Thyroid gland (tissue), 4 donors: ENCODE data around the gene TERF2IP. TPM values are rescaled to one million over a fixed set of nuclear protein-coding genes. Genes with fewer than 3 reads are reported as not detected.

Source experiments
- DNase-seq, 2 donors: peaks; one replicate each; pipeline ENCODE4 v3.0.0-alpha.2; 2019
- H3K27ac ChIP-seq, 3 donors: fragments of 200-600 bp; sonication (generic); 1 replicate in 2 of 3; 2 replicates in 1 of 3; pipeline ENCODE4 v1.5.1; 2016 to 2019; ENCODE audit warnings: mild to moderate bottlenecking in 1 of 3, moderate library complexity in 1 of 3
- H3K27me3 ChIP-seq: fragments of 200-600 bp; sonication (generic); one replicate; pipeline ENCODE4 v1.5.1; 2019
- H3K36me3 ChIP-seq, 2 donors: fragments of 200-600 bp; sonication (generic); one replicate each; pipeline ENCODE4 v1.5.1; 2016 to 2019
- H3K4me1 ChIP-seq, 2 donors: fragments of 200-600 bp; sonication (generic); one replicate each; pipeline ENCODE4 v1.5.1; 2017 to 2019
- H3K4me3 ChIP-seq, 3 donors: fragments of 200-600 bp; sonication (generic); replicated peaks in 1 of 3; 1 replicate in 2 of 3; 2 replicates in 1 of 3; pipeline ENCODE4 v1.5.1; 2016; ENCODE audit warnings: mild to moderate bottlenecking in 1 of 3
- H3K9me3 ChIP-seq: fragments of 200-600 bp; sonication (generic); one replicate; pipeline ENCODE4 v1.5.1; 2017
- CTCF ChIP-seq, 6 experiments: fragments of 200-600 bp in 3 of 6; fragments of 450-650 bp in 3 of 6; sonication (generic) in 3 of 6; IDR thresholded peaks; one replicate each; pipeline ENCODE4 v1.5.1; 2016 to 2019; ENCODE audit warnings: antibody characterized with exemption in 6 of 6, mild to moderate bottlenecking in 2 of 6, inconsistent platforms in 1 of 6, moderate library complexity in 1 of 6
- POLR2A ChIP-seq, 2 donors: fragments of 450-650 bp; IDR thresholded peaks; one replicate each; pipeline ENCODE4 v1.6.1; 2017; ENCODE audit warnings: antibody characterized with exemption in 2 of 2, mild to moderate bottlenecking in 2 of 2, moderate library complexity in 1 of 2
- WGBS, 2 donors: methylation state at CpG; one replicate each; pipeline ENCODE4 v1.1.5; 2017; 5-methylcytosine and 5-hydroxymethylcytosine counted together
- intact Hi-C: fragments of 100-400 bp; cut with DNase I; formaldehyde crosslinking; loops from one replicate; pipeline ENCODE4 v1.15.1; 2023
- total RNA-seq, 4 donors: library from RNA; depleted of rRNA; stranded (reverse); fragments of >200 nt; gene quantifications; one replicate each; pipeline ENCODE4 v1.2.3, GENCODE V29; 2016

The TERF2IP gene
- total RNA-seq, 4 donors from 2014 or later = 96.4 to 115 (median 106) TPM

DNA sequence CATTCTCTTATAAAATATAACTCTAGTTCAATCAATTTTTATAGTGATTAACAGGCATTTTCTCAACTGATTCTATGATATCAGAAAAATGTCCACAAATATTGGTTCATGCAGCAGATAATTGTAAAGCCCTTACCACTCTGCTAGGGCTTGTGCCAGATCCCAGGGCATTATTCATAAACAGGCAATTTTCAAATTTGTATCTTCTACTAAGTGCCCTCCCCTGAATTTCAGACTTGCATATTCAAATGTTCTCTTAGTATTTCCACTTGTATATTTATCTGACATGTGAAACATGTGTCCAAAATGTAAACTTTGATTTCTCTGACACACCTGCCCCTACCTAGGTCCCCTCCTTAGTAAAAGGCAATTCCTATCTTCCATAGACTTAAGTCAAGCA lies 19.9 kb downstream of the TERF2IP start:
- no peaks in the 10 kb centered on the region for H3K36me3 ChIP-seq
- H3K9me3 ChIP-seq = no peaks in the 10 kb centered on the region
- H3K4me1 ChIP-seq = no peaks in the 10 kb centered on the region
- intact Hi-C loops = no loop called here
- no peaks in the 10 kb centered on the region for H3K27me3 ChIP-seq
- no peak overlapping the region for H3K27ac ChIP-seq
- H3K4me3 ChIP-seq = no peak overlapping the region
- no peak for DNase-seq
- TF ChIP-seq POLR2A (IDR thresholded peaks at IDR 0.05) (no peak), CTCF (IDR thresholded peaks at IDR 0.05) (no peak)

DNA sequence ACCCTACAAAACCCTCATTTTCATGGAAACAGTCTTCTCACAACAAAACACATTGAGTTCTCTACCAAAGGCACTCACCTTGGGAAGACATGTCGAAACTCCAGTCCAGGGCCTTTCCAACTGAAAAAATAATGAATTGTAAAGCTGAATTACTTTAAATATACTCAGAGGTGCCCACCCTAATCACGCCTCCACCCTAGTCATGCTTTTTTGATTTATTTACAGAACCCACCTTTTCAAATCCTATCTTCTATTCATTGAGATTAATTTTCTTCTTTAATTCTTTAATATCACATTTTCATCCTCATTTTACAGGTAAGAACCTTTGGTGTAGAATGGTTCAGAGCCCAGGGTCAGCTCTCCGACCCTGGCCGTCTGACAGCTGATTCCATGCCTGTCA lies 29.3 kb downstream of the TERF2IP start, which contains the start of gene CPHXL2:
CPHXL2 (minus strand) TSS at position 101 of the 400 bp plus-strand sequence; CDS start at position 91, 10 bp downstream.
- no peaks in the 10 kb centered on the region for H3K4me1 ChIP-seq
- H3K27ac ChIP-seq = no peak within 1 kb of the TSS
- H3K27me3 ChIP-seq = no peaks in the 10 kb centered on the region
- no peak for TF ChIP-seq CTCF (IDR thresholded peaks at IDR 0.05)
- no peak for TF ChIP-seq POLR2A (IDR thresholded peaks at IDR 0.05)
- intact Hi-C loops = no loop called here
- no peaks in the 10 kb centered on the region for H3K9me3 ChIP-seq
- WGBS, 2 donors = 94 to 95% methylated on average over 4 of the region's 4 CpGs
- H3K4me3 ChIP-seq = no peak within 1 kb of the TSS
- DNase-seq = no peak
- no peaks in the 10 kb centered on the region for H3K36me3 ChIP-seq

- H3K4me1 ChIP-seq = no peaks in the 10 kb centered on the region
- TF ChIP-seq POLR2A (IDR thresholded peaks at IDR 0.05) = no peak
- TF ChIP-seq CTCF (IDR thresholded peaks at IDR 0.05) = no peak
- no peak overlapping the region for H3K27ac ChIP-seq
- H3K36me3 ChIP-seq = no peaks in the 10 kb centered on the region
- no peaks in the 10 kb centered on the region for H3K27me3 ChIP-seq
- no peak overlapping the region for H3K4me3 ChIP-seq
- H3K9me3 ChIP-seq = no peaks in the 10 kb centered on the region
- intact Hi-C loops = no loop called here
- WGBS, 2 donors = 82 to 93% methylated on average over 5 of the region's 5 CpGs
- no peak for DNase-seq
These were observed 31.8 kb downstream of the TERF2IP start for GRCh38 chr16:75679366-75679765.

- H3K27me3 ChIP-seq = no peaks in the 10 kb centered on the region
- H3K4me3 ChIP-seq = no peak overlapping the region
- H3K27ac ChIP-seq = no peak overlapping the region
- H3K4me1 ChIP-seq = no peaks in the 10 kb centered on the region
- TF ChIP-seq POLR2A (IDR thresholded peaks at IDR 0.05) (no peak), CTCF (IDR thresholded peaks at IDR 0.05) (no peak)
- intact Hi-C loops = no loop called here
- 89 to 90% methylated on average over 14 of the region's 14 CpGs for WGBS, 2 donors
- H3K36me3 ChIP-seq = no peaks in the 10 kb centered on the region
- DNase-seq = no peak
- no peaks in the 10 kb centered on the region for H3K9me3 ChIP-seq
These were observed 34.7 kb downstream of the TERF2IP start for GRCh38 chr16:75682308-75682707.

DNA sequence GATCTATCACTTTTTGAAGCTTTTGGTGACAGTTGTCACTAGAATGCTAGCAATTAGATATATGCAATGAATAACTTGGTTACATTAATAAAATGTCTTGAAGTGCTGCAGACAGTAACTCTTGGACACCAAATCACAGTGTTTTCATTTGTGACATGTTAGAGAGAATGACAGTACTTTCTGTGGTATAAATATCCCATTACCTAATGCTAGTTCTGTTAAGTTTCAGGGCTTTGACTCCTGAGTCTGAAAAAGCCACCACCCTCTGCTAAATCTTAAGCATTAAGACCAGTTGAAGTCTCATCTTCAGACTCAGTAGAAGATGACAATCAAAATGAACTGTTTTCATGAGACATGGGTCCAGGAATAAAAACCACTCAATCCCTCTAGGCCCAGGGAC lies 39.8 kb downstream of the TERF2IP start:
- H3K27ac ChIP-seq = no peak overlapping the region
- intact Hi-C loops = no loop called here
- no peak for DNase-seq
- no peaks in the 10 kb centered on the region for H3K36me3 ChIP-seq
- no peaks in the 10 kb centered on the region for H3K4me1 ChIP-seq
- H3K27me3 ChIP-seq = no peaks in the 10 kb centered on the region
- H3K9me3 ChIP-seq = no peaks in the 10 kb centered on the region
- H3K4me3 ChIP-seq = no peak overlapping the region
- no peak for TF ChIP-seq POLR2A (IDR thresholded peaks at IDR 0.05)
- no peak for TF ChIP-seq CTCF (IDR thresholded peaks at IDR 0.05)
